Measurements from ENCODE around the gene MAVS. TPM values are rescaled to one million over a fixed set of nuclear protein-coding genes. Genes with fewer than 3 reads are reported as not detected.
"Not testable (repeated sequence)": the region's sequence is repeated elsewhere in the genome, so short reads cannot be mapped to it uniquely, and the experiment has no call there.

Gene MAVS
- total RNA-seq, 2 experiments from 2014 or later, result 23.2 to 25.9 TPM

- DNase-seq (no peak), ATAC-seq (peak; percentile 57)
- Mint-ChIP-seq H3K4me3 (no peak overlapping the region), H3K27ac (peak overlapping the region; percentile 78), H3K4me1 (peaks cover 78% of the 10 kb centered on the region), H3K27me3 (no peaks in the 10 kb centered on the region), H3K36me3 (ENCODE audit: low read depth) (peaks cover 23% of the 10 kb centered on the region), H3K9me3 (ENCODE audit: low read depth) (no peaks in the 10 kb centered on the region)
- ChIA-PET POLR2A (no interaction called here), CTCF (interaction anchor here (0.6 to 1.5 kb wide), 4 partner anchors 9 to 185 kb away, joined by 3 to 5 read pairs (median 4); no protein-coding TSS in a partner anchor)
- intact Hi-C loops (cut with DNase I, micrococcal nuclease), result no loop called here
Observed at GRCh38 chr20:3900187-3900604, 53.6 kb downstream of the MAVS start.

GRCh38 chr20:3901028-3901705 is 54.5 kb downstream of the MAVS start:
- H3K36me3 Mint-ChIP-seq (ENCODE audit: low read depth), result peaks cover 19% of the 10 kb centered on the region
- ChIA-PET CTCF (interaction anchor here (1.2 to 1.5 kb wide), 4 partner anchors 10 to 184 kb away, joined by 3 to 5 read pairs (median 4); no protein-coding TSS in a partner anchor), POLR2A (interaction anchor here (0.6 to 0.7 kb wide), 2 partner anchors 190 to 915 kb away, joined by 3 to 4 read pairs; no protein-coding TSS in a partner anchor)
- ATAC-seq (no peak), DNase-seq (no peak)
- no peaks in the 10 kb centered on the region for H3K27me3 Mint-ChIP-seq
- peaks cover 77% of the 10 kb centered on the region for H3K4me1 Mint-ChIP-seq
- no peak overlapping the region for H3K4me3 Mint-ChIP-seq
- intact Hi-C loops (cut with DNase I, micrococcal nuclease), result no loop called here
- H3K9me3 Mint-ChIP-seq (ENCODE audit: low read depth), result no peaks in the 10 kb centered on the region
- peak overlapping the region; percentile 62 for H3K27ac Mint-ChIP-seq

- peaks cover 18% of the 10 kb centered on the region for H3K36me3 Mint-ChIP-seq (ENCODE audit: low read depth)
- POLR2A ChIA-PET, result no interaction called here
- intact Hi-C loops (cut with DNase I, micrococcal nuclease), result no loop called here
- H3K4me3 Mint-ChIP-seq, result no peak overlapping the region
- no peaks in the 10 kb centered on the region for H3K9me3 Mint-ChIP-seq (ENCODE audit: low read depth)
- DNase-seq (no peak), ATAC-seq (no peak)
- CTCF ChIA-PET, result interaction anchor here (1.2 kb wide), 1 partner anchor 76 kb away, joined by 4 read pairs; no protein-coding TSS in a partner anchor
- no peaks in the 10 kb centered on the region for H3K27me3 Mint-ChIP-seq
- H3K27ac Mint-ChIP-seq, result peak overlapping the region; percentile 62
- peaks cover 76% of the 10 kb centered on the region for H3K4me1 Mint-ChIP-seq
Observed at GRCh38 chr20:3901706-3902440, 55.2 kb downstream of the MAVS start.

GRCh38 chr20:3902446-3902845 is 55.8 kb downstream of the MAVS start:
- no peak overlapping the region for H3K27ac Mint-ChIP-seq
- DNase-seq, result no peak
- no peaks in the 10 kb centered on the region for H3K9me3 Mint-ChIP-seq (ENCODE audit: low read depth)
- ChIA-PET CTCF (interaction anchor here (1.2 kb wide), 1 partner anchor 76 kb away, joined by 4 read pairs; no protein-coding TSS in a partner anchor), POLR2A (no interaction called here)
- no peak for ATAC-seq
- H3K4me1 Mint-ChIP-seq, result peaks cover 74% of the 10 kb centered on the region
- H3K36me3 Mint-ChIP-seq (ENCODE audit: low read depth), result peaks cover 16% of the 10 kb centered on the region
- H3K4me3 Mint-ChIP-seq, result no peak overlapping the region
- H3K27me3 Mint-ChIP-seq, result no peaks in the 10 kb centered on the region
- intact Hi-C loops (cut with DNase I, micrococcal nuclease), result no loop called here

GRCh38 chr20:3904224-3904623 is 57.6 kb downstream of the MAVS start:
- Mint-ChIP-seq H3K4me3 (no peak overlapping the region), H3K27ac (no peak overlapping the region)
- CTCF ChIA-PET, result no interaction called here

GRCh38 chr20:3904857-3905256 is 58.2 kb downstream of the MAVS start:
- DNase-seq, result no peak
- peaks cover 72% of the 10 kb centered on the region for H3K4me1 Mint-ChIP-seq
- H3K9me3 Mint-ChIP-seq (ENCODE audit: low read depth), result no peaks in the 10 kb centered on the region
- no peaks in the 10 kb centered on the region for H3K27me3 Mint-ChIP-seq
- ChIA-PET CTCF (interaction anchor here (0.6 kb wide), 1 partner anchor 84 kb away, joined by 3 read pairs; no protein-coding TSS in a partner anchor), POLR2A (no interaction called here)
- H3K27ac Mint-ChIP-seq, result peak overlapping the region; percentile 45
- H3K4me3 Mint-ChIP-seq, result no peak overlapping the region
- no peak for ATAC-seq
- peaks cover 31% of the 10 kb centered on the region for H3K36me3 Mint-ChIP-seq (ENCODE audit: low read depth)
- intact Hi-C loops (cut with DNase I, micrococcal nuclease), result loop anchor here (5.0 kb wide), 3 partner anchors 77 to 177 kb away; no protein-coding TSS in a partner anchor

More at GRCh38 chr20:3904224-3904623, 57.6 kb downstream of the MAVS start:
- Mint-ChIP-seq H3K9me3 (ENCODE audit: low read depth) (no peaks in the 10 kb centered on the region), H3K27me3 (no peaks in the 10 kb centered on the region), H3K36me3 (ENCODE audit: low read depth) (peaks cover 30% of the 10 kb centered on the region), H3K4me1 (peaks cover 78% of the 10 kb centered on the region)
- DNase-seq (no peak), ATAC-seq (no peak)
- intact Hi-C loops (cut with DNase I, micrococcal nuclease), result no loop called here
- POLR2A ChIA-PET, result no interaction called here

GRCh38 chr20:3906744-3907721 is 60.4 kb downstream of the MAVS start:
- ChIA-PET POLR2A (interaction anchor here (0.7 kb wide), 1 partner anchor 64 kb away, joined by 3 read pairs; no protein-coding TSS in a partner anchor), CTCF (interaction anchor here (1.1 to 1.3 kb wide), 2 partner anchors 10 to 13 kb away, joined by 3 to 5 read pairs; no protein-coding TSS in a partner anchor)
- H3K9me3 Mint-ChIP-seq (ENCODE audit: low read depth); H3K27me3 Mint-ChIP-seq: not testable (repeated sequence)
- ATAC-seq (peak; percentile 97), DNase-seq (peak; percentile 69)
- H3K4me3 Mint-ChIP-seq, result peak overlapping the region; percentile 49
- peak overlapping the region; percentile 88 for H3K27ac Mint-ChIP-seq
- peaks cover 59% of the 10 kb centered on the region for H3K4me1 Mint-ChIP-seq
- peaks cover 41% of the 10 kb centered on the region for H3K36me3 Mint-ChIP-seq (ENCODE audit: low read depth)
- intact Hi-C loops (cut with DNase I, micrococcal nuclease), result loop anchor here (1.0 to 5.0 kb wide), 7 partner anchors 18 to 523 kb away; partner anchors contain the start of gene PANK2 (in 2 of the 2)

- Mint-ChIP-seq H3K4me1 (peaks cover 52% of the 10 kb centered on the region), H3K27me3 (no peaks in the 10 kb centered on the region), H3K9me3 (ENCODE audit: low read depth) (no peaks in the 10 kb centered on the region), H3K4me3 (no peak overlapping the region), H3K36me3 (ENCODE audit: low read depth) (peaks cover 54% of the 10 kb centered on the region), H3K27ac (peak overlapping the region; percentile 44)
- ChIA-PET POLR2A (no interaction called here), CTCF (interaction anchor here (1.1 to 1.3 kb wide), 2 partner anchors 8 to 15 kb away, joined by 3 to 5 read pairs; no protein-coding TSS in a partner anchor)
- ATAC-seq (no peak), DNase-seq (no peak)
- intact Hi-C loops (cut with DNase I, micrococcal nuclease), result loop anchor here (5.0 kb wide), 3 partner anchors 74 to 174 kb away; no protein-coding TSS in a partner anchor
Observed at GRCh38 chr20:3908667-3909066, 62.0 kb downstream of the MAVS start.

- Mint-ChIP-seq H3K9me3 (ENCODE audit: low read depth) (no peaks in the 10 kb centered on the region), H3K4me1 (peaks cover 46% of the 10 kb centered on the region), H3K4me3 (no peak overlapping the region), H3K27ac (no peak overlapping the region), H3K36me3 (ENCODE audit: low read depth) (peaks cover 62% of the 10 kb centered on the region), H3K27me3 (no peaks in the 10 kb centered on the region)
- DNase-seq (no peak), ATAC-seq (no peak)
- CTCF ChIA-PET, result interaction anchor here (1.0 kb wide), 1 partner anchor 17 kb away, joined by 4 read pairs; no protein-coding TSS in a partner anchor
- POLR2A ChIA-PET, result no interaction called here
- intact Hi-C loops (cut with DNase I, micrococcal nuclease), result loop anchor here (5.0 kb wide), 3 partner anchors 72 to 172 kb away; no protein-coding TSS in a partner anchor
Observed at GRCh38 chr20:3909952-3910366, 63.3 kb downstream of the MAVS start.

- no peaks in the 10 kb centered on the region for H3K9me3 Mint-ChIP-seq (ENCODE audit: low read depth)
- DNase-seq, result no peak
- H3K4me1 Mint-ChIP-seq, result peaks cover 48% of the 10 kb centered on the region
- H3K27ac Mint-ChIP-seq, result no peak overlapping the region
- no peak for ATAC-seq
- H3K4me3 Mint-ChIP-seq, result no peak overlapping the region
- peaks cover 69% of the 10 kb centered on the region for H3K36me3 Mint-ChIP-seq (ENCODE audit: low read depth)
- ChIA-PET CTCF (interaction anchor here (0.7 kb wide), 1 partner anchor 667 kb away, joined by 3 read pairs; no protein-coding TSS in a partner anchor), POLR2A (no interaction called here)
- no peaks in the 10 kb centered on the region for H3K27me3 Mint-ChIP-seq
- intact Hi-C loops (cut with DNase I, micrococcal nuclease), result no loop called here
Observed at GRCh38 chr20:3910853-3911252, 64.2 kb downstream of the MAVS start.
